NCI-H748 (cell line): ENCODE results near the gene RABGAP1.

Source experiments
- DNase-seq: peaks from one replicate; lab custom pipeline; 2025; ENCODE audit not compliant: unreplicated experiment; lab: John Stamatoyannopoulos, UW

RABGAP1 gene

GRCh38 chr9:123080444-123080843 is 139.6 kb downstream of the RABGAP1 start:
- no peak for DNase-seq

DNA sequence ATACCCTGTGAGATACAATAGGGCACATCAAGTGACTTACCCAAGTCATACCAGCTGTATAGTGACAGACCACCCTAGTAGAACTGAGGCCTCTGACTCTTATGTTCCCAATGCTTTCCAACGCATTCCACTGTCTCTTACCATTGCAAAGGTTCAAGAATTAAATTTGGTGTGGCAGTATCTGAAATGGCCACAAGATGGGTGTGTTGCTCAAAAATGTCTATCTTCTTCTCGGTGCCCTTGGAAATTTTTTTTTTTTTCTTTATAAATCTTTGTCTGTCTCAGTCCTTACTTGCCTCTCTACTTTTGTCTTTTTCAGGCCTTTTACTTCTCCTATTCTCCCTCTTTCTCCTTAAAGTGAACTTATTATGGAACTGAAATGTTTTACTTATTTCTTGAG is 141.0 kb downstream of the RABGAP1 start:
- DNase-seq: peak; percentile 16

DNA sequence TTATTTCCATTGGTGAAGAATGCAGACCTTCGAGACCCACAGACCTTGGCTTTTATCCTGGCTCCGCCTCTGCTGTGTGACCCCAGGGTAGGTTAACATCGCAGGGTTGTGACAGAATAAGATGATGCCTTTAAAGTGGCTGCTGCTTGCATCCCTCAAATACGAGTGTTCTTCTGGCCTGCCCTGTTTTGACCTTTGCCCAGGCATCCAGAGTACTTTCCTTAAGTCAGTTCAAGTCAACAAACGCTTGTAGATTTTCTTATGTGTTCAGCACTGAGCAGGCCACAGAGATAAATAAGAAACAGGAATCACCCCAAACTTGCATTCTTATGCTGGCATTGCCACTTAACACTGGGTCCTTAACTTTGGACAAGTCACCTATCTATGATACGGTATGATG is 142.9 kb downstream of the RABGAP1 start:
- DNase-seq: no peak

DNA sequence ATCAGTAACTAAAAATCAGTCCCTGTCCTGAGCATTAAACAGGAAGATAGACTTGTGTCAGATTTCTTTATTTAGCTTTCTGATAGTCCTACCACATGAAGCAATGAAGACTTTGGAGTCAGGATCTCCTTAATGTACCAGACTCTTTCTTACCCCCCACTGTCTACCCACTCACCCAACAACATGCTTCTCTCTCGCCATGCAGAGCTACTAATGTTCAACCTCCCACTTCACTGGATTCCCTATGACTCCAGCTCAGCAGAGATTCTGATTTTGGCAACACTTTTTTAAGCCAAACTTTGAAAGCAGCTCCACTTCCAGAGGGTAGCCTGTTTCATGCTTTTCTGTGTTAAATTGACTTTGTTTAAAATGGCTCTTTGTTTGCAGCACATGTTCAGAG is 143.4 kb downstream of the RABGAP1 start:
- DNase-seq: no peak

- no peak for DNase-seq
Measured at GRCh38 chr9:123085916-123086315, 145.1 kb downstream of the RABGAP1 start.

GRCh38 chr9:123087359-123087888 is 146.6 kb downstream of the RABGAP1 start:
- DNase-seq: no peak

- DNase-seq: no peak
Measured at GRCh38 chr9:123089040-123089439, 148.2 kb downstream of the RABGAP1 start.

DNA sequence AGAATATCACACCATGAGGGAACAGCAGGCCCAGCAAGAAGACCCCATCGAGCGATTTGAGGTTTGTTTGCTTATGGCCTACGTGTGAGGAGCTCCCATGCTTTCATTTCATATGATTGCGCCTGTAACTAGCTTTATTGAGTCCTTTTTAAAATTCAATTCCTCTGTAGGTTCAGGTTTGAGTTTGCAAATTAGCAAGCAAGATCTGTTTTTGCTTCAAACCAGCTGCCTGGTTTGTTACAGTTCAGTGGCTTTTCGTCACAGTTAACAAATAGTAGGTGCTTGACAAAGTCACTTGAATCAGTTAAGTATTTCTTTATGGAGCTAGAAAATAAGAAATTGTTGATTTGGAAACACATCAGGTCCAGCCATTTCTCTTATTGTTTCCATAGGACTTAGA is 149.0 kb downstream of the RABGAP1 start:
- DNase-seq: no peak

- no peak for DNase-seq
Measured at GRCh38 chr9:123090198-123090896, 149.5 kb downstream of the RABGAP1 start.

GRCh38 chr9:123090956-123091355 is 150.1 kb downstream of the RABGAP1 start:
- DNase-seq: no peak

DNA sequence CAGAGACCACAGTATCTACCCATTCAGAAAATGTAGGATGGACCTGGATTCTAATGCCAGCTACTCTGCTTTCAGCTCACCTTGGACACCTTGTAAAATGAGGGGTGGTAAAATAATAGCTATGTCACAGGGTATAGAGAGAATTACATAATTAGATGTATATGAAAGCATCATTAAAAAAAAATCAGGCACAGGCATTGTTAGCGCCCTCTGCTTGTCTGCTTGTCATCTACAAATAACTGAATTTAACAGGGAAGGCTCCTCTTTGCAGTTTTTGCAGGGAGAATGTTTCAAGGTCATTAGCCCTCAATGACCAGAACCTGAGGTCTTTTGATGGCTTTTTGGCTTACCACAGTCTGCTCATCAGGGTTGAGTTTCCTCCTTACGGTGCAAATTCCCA is 150.6 kb downstream of the RABGAP1 start:
- no peak for DNase-seq

GRCh38 chr9:123093141-123093540 is 152.3 kb downstream of the RABGAP1 start:
- DNase-seq: no peak

DNA sequence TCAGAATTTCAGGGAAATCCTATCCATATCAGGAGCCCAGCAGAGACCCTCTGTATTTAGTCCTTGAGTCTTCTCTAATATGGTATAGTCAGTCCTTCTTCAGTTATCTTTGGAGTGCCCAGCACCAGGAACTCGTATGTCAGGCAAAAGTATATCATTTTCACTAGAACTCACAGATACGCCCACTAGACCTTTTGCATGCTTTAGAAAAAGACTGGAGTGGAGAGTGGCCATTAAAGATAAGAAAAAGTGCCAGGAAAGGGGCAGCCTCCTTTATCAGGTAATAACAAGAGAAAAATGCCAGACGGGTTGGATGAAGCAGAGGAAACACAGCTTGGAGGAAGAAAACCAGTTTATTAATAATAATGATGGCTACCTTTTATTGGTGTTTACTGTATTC is 156.2 kb downstream of the RABGAP1 start:
- no peak for DNase-seq

DNA sequence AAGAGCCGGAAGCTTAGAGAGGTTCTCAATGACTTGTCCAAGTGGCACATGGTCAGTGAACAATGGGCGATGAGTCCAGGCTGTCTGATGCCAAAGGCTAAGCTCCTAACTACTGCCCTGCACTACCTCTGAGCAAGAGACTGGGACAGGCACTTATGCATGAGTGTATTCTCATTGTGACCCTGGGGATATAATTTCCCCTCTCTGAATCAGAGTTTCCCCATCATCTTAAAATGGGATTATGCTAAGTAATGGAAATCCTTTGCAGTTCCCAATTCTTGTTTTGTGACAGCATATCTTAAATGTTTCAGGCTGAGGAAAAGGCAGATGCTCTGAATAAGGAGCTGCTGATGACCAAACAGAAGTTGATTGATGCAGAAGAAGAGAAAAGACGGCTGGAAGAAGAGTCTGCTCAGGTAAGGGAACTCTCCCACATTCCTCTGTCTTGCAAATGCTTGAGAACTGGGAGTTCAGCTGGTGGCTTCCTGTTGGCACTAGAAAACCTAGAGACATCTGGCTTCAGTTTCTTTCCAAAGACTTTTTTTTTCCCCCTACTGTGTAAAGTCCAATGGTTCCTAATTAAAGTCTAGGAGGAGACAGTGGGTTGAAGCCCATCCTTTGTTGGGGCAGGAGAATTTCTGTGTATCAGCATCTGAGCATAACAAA is 156.7 kb downstream of the RABGAP1 start:
- DNase-seq: no peak

GRCh38 chr9:123098096-123098459 is 157.3 kb downstream of the RABGAP1 start:
- DNase-seq: no peak

GRCh38 chr9:123099042-123099441 is 158.2 kb downstream of the RABGAP1 start:
- DNase-seq: no peak

DNA sequence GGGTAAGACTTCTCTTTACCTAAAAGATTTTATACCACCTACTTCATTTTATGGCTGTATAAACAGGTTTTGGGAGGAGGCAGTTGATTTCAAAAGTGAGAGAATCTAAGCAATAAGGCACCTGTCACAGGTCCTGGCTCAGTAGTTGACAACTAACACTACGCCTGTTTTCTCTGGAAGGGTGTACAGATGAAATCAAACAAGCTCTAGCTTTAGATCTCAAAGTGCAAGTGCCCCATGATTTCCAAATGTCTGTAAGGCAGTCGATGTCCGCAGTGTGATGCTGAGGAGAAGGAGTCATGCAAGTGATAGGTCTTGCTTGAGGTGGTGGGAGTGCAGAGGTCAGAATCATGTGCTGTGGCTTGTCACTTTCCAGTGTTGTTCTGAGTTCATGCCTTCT is 158.7 kb downstream of the RABGAP1 start:
- no peak for DNase-seq

GRCh38 chr9:123102375-123103113 is 161.7 kb downstream of the RABGAP1 start:
- DNase-seq: no peak

DNA sequence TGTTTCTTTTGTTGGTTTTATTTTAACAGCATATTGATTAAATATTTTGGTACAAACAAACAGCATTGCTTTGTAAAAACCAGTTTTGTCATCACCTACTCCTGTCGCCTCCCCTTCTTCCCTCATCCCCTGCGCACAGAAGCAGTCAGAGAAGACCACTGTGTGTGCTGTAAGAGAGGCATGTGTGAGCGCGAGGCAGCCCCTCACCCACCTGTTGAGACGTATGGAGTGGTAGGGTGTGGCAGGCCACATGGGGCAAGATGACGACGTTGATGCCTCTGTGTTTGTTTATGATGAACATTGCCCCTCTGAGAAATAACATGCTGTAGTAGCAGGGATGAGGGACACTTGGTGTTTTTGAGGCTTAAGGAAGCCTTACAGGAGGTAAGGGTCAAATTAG is 164.0 kb downstream of the RABGAP1 start:
- DNase-seq: peak; percentile 17

GRCh38 chr9:123105490-123105889 is 164.7 kb downstream of the RABGAP1 start:
- no peak for DNase-seq

DNA sequence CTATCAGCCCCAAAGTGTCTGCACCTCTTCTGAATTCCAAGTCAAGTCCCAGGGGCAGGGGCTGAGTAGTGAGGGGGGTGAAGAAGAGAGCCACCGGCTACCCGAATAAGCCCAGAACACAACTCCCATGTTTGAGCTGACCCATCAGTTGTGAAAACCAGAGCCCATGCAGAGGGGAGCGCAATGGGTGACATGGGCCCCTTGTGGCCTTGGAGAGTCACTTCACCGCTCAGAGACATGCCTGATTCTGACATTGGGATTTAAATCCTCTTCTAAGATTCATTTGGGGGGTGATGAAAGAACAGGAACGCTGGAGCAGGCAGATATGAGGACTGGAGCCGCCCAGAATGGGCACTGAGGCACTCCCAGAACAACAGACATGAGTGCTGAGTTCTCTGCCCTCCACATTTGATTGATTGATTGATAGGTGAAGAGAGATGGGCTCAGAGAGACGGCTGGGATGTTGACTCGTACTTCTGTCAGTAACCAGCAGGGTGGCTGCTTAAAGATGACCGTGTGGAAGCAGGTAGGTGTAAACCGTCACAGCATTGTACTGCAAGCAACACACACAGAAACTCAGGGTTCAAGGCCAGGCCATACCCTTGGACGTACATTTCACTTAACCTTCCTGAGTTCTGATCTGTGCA is 166.9 kb downstream of the RABGAP1 start:
- DNase-seq: no peak
